DND-41 (cell line): ENCODE measurements around the gene DGKQ.

ENCODE experiments used
- EZH2 ChIP-seq: IDR thresholded peaks from 3 replicates; pipeline ENCODE4 v1.6.1; 2012; ENCODE audit warnings: borderline replicate concordance, low read depth, mild to moderate bottlenecking, moderate library complexity, low read length, inconsistent platforms; ENCODE audit not compliant: severe bottlenecking
- TF ChIP-seq, protein P1 (sequence below): IDR thresholded peaks from 2 replicates; pipeline ENCODE4 v1.5.1; 2012; ENCODE audit warnings: borderline replicate concordance, low read length, moderate library complexity, mild to moderate bottlenecking; ENCODE audit not compliant: poor library complexity, severe bottlenecking; ENCODE audit errors: extremely low read depth

- TF ChIP-seq, protein P1, sequence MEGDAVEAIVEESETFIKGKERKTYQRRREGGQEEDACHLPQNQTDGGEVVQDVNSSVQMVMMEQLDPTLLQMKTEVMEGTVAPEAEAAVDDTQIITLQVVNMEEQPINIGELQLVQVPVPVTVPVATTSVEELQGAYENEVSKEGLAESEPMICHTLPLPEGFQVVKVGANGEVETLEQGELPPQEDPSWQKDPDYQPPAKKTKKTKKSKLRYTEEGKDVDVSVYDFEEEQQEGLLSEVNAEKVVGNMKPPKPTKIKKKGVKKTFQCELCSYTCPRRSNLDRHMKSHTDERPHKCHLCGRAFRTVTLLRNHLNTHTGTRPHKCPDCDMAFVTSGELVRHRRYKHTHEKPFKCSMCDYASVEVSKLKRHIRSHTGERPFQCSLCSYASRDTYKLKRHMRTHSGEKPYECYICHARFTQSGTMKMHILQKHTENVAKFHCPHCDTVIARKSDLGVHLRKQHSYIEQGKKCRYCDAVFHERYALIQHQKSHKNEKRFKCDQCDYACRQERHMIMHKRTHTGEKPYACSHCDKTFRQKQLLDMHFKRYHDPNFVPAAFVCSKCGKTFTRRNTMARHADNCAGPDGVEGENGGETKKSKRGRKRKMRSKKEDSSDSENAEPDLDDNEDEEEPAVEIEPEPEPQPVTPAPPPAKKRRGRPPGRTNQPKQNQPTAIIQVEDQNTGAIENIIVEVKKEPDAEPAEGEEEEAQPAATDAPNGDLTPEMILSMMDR = no peak
- TF ChIP-seq EZH2 = no peak
Measured at GRCh38 chr4:1019729-1020470, 46.5 kb upstream of the DGKQ start.
